ENCODE measurements around the gene GTF3C1. TPM values are rescaled to one million over a fixed set of nuclear protein-coding genes. Genes with fewer than 3 reads are reported as not detected.

Gene GTF3C1
- total RNA-seq, 4 donors from 2014 or later = 38.5 to 57.2 (median 41.0) TPM

GRCh38 chr16:27511657-27512448, 37.9 kb downstream of the GTF3C1 start:
- TF ChIP-seq CTCF (IDR thresholded peaks at IDR 0.05) = no peak
- ATAC-seq (ENCODE audit: low FRiP score) (no peak), DNase-seq (ENCODE audit: low spot score) (no peak)

- no peak for TF ChIP-seq CTCF (IDR thresholded peaks at IDR 0.05)
- DNase-seq (ENCODE audit: low spot score) = no peak
- no peak for ATAC-seq (ENCODE audit: low FRiP score)
Observed at GRCh38 chr16:27508476-27508875, 41.2 kb downstream of the GTF3C1 start.

GRCh38 chr16:27506771-27507170, 42.9 kb downstream of the GTF3C1 start:
- no peak for TF ChIP-seq CTCF (IDR thresholded peaks at IDR 0.05)
- no peak for ATAC-seq (ENCODE audit: low FRiP score)
- DNase-seq (ENCODE audit: low spot score) = no peak

GRCh38 chr16:27505297-27506236, 44.1 kb downstream of the GTF3C1 start:
- DNase-seq (ENCODE audit: low spot score) (no peak), ATAC-seq (ENCODE audit: low FRiP score) (no peak)
- no peak for TF ChIP-seq CTCF (IDR thresholded peaks at IDR 0.05)

- DNase-seq (ENCODE audit: low spot score) = no peak
- no peak for ATAC-seq (ENCODE audit: low FRiP score)
- no peak for TF ChIP-seq CTCF (IDR thresholded peaks at IDR 0.05)
Observed at GRCh38 chr16:27503662-27504061, 46.1 kb downstream of the GTF3C1 start.

GRCh38 chr16:27500801-27501200, 48.9 kb downstream of the GTF3C1 start:
- no peak for ATAC-seq (ENCODE audit: low FRiP score)
- DNase-seq (ENCODE audit: low spot score) = no peak

More at GRCh38 chr16:27500801-27501200, 48.9 kb downstream of the GTF3C1 start:
- no peak for TF ChIP-seq CTCF (IDR thresholded peaks at IDR 0.05)
